Loucy (cell line): Measurements from ENCODE around the gene OGDHL.

Experiments used
- EZH2phosphoT487 ChIP-seq: fragments of 200-600 bp; IDR thresholded peaks from 2 replicates; pipeline ENCODE4 v1.6.1; 2018; ENCODE audit warnings: antibody characterized with exemption, mild to moderate bottlenecking, moderate library complexity, borderline replicate concordance
- TF ChIP-seq, protein P1 (sequence below): fragments of 200-600 bp; sonication (generic); conservative IDR thresholded peaks from 2 replicates; pipeline ENCODE4 v1.5.1; 2014; ENCODE audit warnings: mild to moderate bottlenecking, antibody characterized with exemption, low read length

GRCh38 chr10:49700211-49700610, 61.9 kb downstream of the OGDHL start:
- TF ChIP-seq, protein P1, sequence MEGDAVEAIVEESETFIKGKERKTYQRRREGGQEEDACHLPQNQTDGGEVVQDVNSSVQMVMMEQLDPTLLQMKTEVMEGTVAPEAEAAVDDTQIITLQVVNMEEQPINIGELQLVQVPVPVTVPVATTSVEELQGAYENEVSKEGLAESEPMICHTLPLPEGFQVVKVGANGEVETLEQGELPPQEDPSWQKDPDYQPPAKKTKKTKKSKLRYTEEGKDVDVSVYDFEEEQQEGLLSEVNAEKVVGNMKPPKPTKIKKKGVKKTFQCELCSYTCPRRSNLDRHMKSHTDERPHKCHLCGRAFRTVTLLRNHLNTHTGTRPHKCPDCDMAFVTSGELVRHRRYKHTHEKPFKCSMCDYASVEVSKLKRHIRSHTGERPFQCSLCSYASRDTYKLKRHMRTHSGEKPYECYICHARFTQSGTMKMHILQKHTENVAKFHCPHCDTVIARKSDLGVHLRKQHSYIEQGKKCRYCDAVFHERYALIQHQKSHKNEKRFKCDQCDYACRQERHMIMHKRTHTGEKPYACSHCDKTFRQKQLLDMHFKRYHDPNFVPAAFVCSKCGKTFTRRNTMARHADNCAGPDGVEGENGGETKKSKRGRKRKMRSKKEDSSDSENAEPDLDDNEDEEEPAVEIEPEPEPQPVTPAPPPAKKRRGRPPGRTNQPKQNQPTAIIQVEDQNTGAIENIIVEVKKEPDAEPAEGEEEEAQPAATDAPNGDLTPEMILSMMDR: no peak
- no peak for TF ChIP-seq EZH2phosphoT487
